Activated B cell treated with CpG ODN at 0.5 μM for 24 hours (primary cell): ENCODE results near the gene CHCHD3. TPM values are rescaled to one million over a fixed set of nuclear protein-coding genes. Genes with fewer than 3 reads are reported as not detected.
A peak's percentile ranks its signal among the peaks of the same experiment; 100 is the strongest.

ENCODE experiments used
- ATAC-seq: fragments of 200-7000 bp; cut with Tn5 transposase; one replicate; pipeline ENCODE4 v1.10.0; 2021; ENCODE audit warnings: low read depth, mild to moderate bottlenecking, moderate library complexity
- CTCF ChIA-PET: fragments of 350-600 bp; sonication (Branson Sonifier 250); formaldehyde crosslinking; loops from one replicate; lab custom pipeline; 2021; ENCODE audit warnings: antibody characterized with exemption; lab: Charles Lee
- POLR2A ChIA-PET: fragments of 350-600 bp; sonication (Branson Sonifier 250); formaldehyde crosslinking; loops from one replicate; lab custom pipeline; 2021; ENCODE audit warnings: antibody characterized with exemption; lab: Charles Lee
- DNase-seq: peaks from one replicate; pipeline ENCODE4 v3.0.0; 2022
- H3K27ac Mint-ChIP-seq: one replicate; pipeline ENCODE4 v1.8.0; 2020; ENCODE audit warnings: mixed read lengths
- H3K27me3 Mint-ChIP-seq: one replicate; pipeline ENCODE4 v1.8.0; 2021; ENCODE audit warnings: mixed read lengths
- H3K36me3 Mint-ChIP-seq: one replicate; pipeline ENCODE4 v1.8.0; 2021; ENCODE audit warnings: low read depth, mixed read lengths
- H3K4me1 Mint-ChIP-seq: one replicate; pipeline ENCODE4 v1.8.0; 2021; ENCODE audit warnings: mixed read lengths
- H3K4me3 Mint-ChIP-seq: one replicate; pipeline ENCODE4 v1.8.0; 2020; ENCODE audit warnings: mild to moderate bottlenecking, mixed read lengths
- H3K9me3 Mint-ChIP-seq: one replicate; pipeline ENCODE4 v1.8.0; 2020; ENCODE audit warnings: mixed read lengths
- CTCF ChIP-seq: fragments of 200-600 bp; IDR thresholded peaks from one replicate; pipeline ENCODE4 v1.8.0; 2022; ENCODE audit warnings: antibody characterized with exemption, mild to moderate bottlenecking
- intact Hi-C: fragments of 100-400 bp; cut with micrococcal nuclease; formaldehyde crosslinking; loops from one replicate; pipeline ENCODE4 v1.15.1; 2024
- total RNA-seq: library from RNA; stranded (reverse); gene quantifications from 2 replicates; pipeline ENCODE4 v1.2.3, GENCODE V29; 2022

Gene CHCHD3
- total RNA-seq, 1 donor from 2014 or later: 53.6 TPM

- no peak for TF ChIP-seq CTCF
- no peaks in the 10 kb centered on the region for H3K27me3 Mint-ChIP-seq
- ChIA-PET POLR2A (interaction anchor here (0.8 to 1.4 kb wide), 4 partner anchors 11 to 1234 kb away, joined by 4 to 12 read pairs (median 6); partner anchors contain the start of genes EXOC4 and SLC35B4), CTCF (no interaction called here)
- intact Hi-C loops: loop anchor here (1.0 to 10.0 kb wide), 7 partner anchors 45 to 1564 kb away; partner anchors contain the start of genes AKR1B1, BPGM and LRGUK
- peak overlapping the region; percentile 94 for H3K27ac Mint-ChIP-seq
- ATAC-seq (no peak), DNase-seq (no peak)
- peaks cover 29% of the 10 kb centered on the region for H3K4me1 Mint-ChIP-seq
- peak overlapping the region; percentile 94 for H3K4me3 Mint-ChIP-seq
- H3K36me3 Mint-ChIP-seq: peaks cover 16% of the 10 kb centered on the region
- no peaks in the 10 kb centered on the region for H3K9me3 Mint-ChIP-seq
These were observed 488 bp upstream of the CHCHD3 start for GRCh38 chr7:133082390-133082766.

GRCh38 chr7:133081119-133081598 is 731 bp downstream of the CHCHD3 start:
- TF ChIP-seq CTCF: no peak
- H3K27me3 Mint-ChIP-seq: no peaks in the 10 kb centered on the region
- no peak for DNase-seq
- no peak for ATAC-seq
- H3K9me3 Mint-ChIP-seq: no peaks in the 10 kb centered on the region
- peak overlapping the region; percentile 94 for H3K27ac Mint-ChIP-seq
- H3K36me3 Mint-ChIP-seq: peaks cover 25% of the 10 kb centered on the region
- H3K4me1 Mint-ChIP-seq: peaks cover 34% of the 10 kb centered on the region
- peak overlapping the region; percentile 94 for H3K4me3 Mint-ChIP-seq
- ChIA-PET POLR2A (interaction anchor here (1.1 to 1.4 kb wide), 2 partner anchors 9 to 1236 kb away, joined by 5 to 8 read pairs; partner anchors contain the start of gene SLC35B4), CTCF (no interaction called here)
- intact Hi-C loops: loop anchor here (5.0 to 10.0 kb wide), 3 partner anchors 44 to 1374 kb away; partner anchors contain the start of gene AKR1B1

GRCh38 chr7:133079296-133079695 is 2.6 kb downstream of the CHCHD3 start:
- DNase-seq: no peak
- no peaks in the 10 kb centered on the region for H3K9me3 Mint-ChIP-seq
- H3K4me3 Mint-ChIP-seq: no peak overlapping the region
- no peak overlapping the region for H3K27ac Mint-ChIP-seq
- ATAC-seq: no peak
- TF ChIP-seq CTCF: no peak
- peaks cover 34% of the 10 kb centered on the region for H3K36me3 Mint-ChIP-seq
- POLR2A ChIA-PET: no interaction called here
- CTCF ChIA-PET: no interaction called here
- peaks cover 44% of the 10 kb centered on the region for H3K4me1 Mint-ChIP-seq
- no peaks in the 10 kb centered on the region for H3K27me3 Mint-ChIP-seq
- intact Hi-C loops: no loop called here

GRCh38 chr7:133077394-133077793 is 4.5 kb downstream of the CHCHD3 start:
- Mint-ChIP-seq H3K4me1 (peaks cover 54% of the 10 kb centered on the region), H3K9me3 (no peaks in the 10 kb centered on the region), H3K36me3 (peaks cover 39% of the 10 kb centered on the region), H3K27me3 (no peaks in the 10 kb centered on the region), H3K4me3 (no peak overlapping the region), H3K27ac (no peak overlapping the region)
- ChIA-PET POLR2A (no interaction called here), CTCF (no interaction called here)
- intact Hi-C loops: no loop called here
- DNase-seq: no peak
- ATAC-seq: no peak
- no peak for TF ChIP-seq CTCF

GRCh38 chr7:133076142-133076541 is 5.7 kb downstream of the CHCHD3 start:
- no peak for TF ChIP-seq CTCF
- no peak overlapping the region for H3K27ac Mint-ChIP-seq
- ATAC-seq: no peak
- H3K36me3 Mint-ChIP-seq: peaks cover 40% of the 10 kb centered on the region
- H3K4me3 Mint-ChIP-seq: no peak overlapping the region
- DNase-seq: no peak
- H3K4me1 Mint-ChIP-seq: peaks cover 48% of the 10 kb centered on the region
- intact Hi-C loops: no loop called here
- no peaks in the 10 kb centered on the region for H3K27me3 Mint-ChIP-seq
- no peaks in the 10 kb centered on the region for H3K9me3 Mint-ChIP-seq
- ChIA-PET CTCF (no interaction called here), POLR2A (no interaction called here)
